Cardiac fibroblast (primary cell): ENCODE data around the gene DGKZ.
"Not testable (repeated sequence)": the region's sequence is repeated elsewhere in the genome, so short reads cannot be mapped to it uniquely, and the experiment has no call there.

ENCODE experiments used
- DNase-seq, 2 donors: peaks; one replicate each; pipeline versions ENCODE4 v3.0.0 to v3.0.0-alpha.2; 2010; ENCODE audit warnings: low read depth in 2 of 2
- H3K4me3 ChIP-seq, 2 donors: replicated peaks in 1 of 2; 1 replicate in 1 of 2; 2 replicates in 1 of 2; pipeline ENCODE4 v1.5.1; 2011; ENCODE audit warnings: low read depth in 2 of 2, low read length in 2 of 2, mild to moderate bottlenecking in 2 of 2, moderate library complexity in 1 of 2
- TF ChIP-seq, protein P1 (sequence below): IDR thresholded peaks from one replicate; pipeline ENCODE4 v1.5.1; 2011; ENCODE audit warnings: low read depth, mild to moderate bottlenecking, low read length, inconsistent platforms

Gene DGKZ

DNA sequence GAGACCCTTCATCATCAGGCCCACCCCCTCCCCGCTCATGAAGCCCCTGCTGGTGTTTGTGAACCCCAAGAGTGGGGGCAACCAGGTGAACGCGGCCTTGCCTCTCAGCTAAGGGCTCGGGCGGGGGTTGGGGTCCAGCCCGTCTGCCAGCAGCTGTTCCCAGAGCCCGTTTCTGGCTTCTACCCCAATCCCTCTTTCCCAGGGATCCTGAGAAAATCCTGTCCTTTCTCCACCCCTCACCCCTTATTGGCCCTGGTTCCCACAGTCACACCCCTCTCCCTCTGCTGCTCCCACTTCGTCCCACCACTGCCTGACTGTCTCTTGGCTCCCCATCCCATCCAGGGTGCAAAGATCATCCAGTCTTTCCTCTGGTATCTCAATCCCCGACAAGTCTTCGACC, 24.8 kb downstream of the DGKZ start:
- TF ChIP-seq, protein P1, sequence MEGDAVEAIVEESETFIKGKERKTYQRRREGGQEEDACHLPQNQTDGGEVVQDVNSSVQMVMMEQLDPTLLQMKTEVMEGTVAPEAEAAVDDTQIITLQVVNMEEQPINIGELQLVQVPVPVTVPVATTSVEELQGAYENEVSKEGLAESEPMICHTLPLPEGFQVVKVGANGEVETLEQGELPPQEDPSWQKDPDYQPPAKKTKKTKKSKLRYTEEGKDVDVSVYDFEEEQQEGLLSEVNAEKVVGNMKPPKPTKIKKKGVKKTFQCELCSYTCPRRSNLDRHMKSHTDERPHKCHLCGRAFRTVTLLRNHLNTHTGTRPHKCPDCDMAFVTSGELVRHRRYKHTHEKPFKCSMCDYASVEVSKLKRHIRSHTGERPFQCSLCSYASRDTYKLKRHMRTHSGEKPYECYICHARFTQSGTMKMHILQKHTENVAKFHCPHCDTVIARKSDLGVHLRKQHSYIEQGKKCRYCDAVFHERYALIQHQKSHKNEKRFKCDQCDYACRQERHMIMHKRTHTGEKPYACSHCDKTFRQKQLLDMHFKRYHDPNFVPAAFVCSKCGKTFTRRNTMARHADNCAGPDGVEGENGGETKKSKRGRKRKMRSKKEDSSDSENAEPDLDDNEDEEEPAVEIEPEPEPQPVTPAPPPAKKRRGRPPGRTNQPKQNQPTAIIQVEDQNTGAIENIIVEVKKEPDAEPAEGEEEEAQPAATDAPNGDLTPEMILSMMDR = no peak
- no peak overlapping the region for H3K4me3 ChIP-seq
- no peak for DNase-seq

DNA sequence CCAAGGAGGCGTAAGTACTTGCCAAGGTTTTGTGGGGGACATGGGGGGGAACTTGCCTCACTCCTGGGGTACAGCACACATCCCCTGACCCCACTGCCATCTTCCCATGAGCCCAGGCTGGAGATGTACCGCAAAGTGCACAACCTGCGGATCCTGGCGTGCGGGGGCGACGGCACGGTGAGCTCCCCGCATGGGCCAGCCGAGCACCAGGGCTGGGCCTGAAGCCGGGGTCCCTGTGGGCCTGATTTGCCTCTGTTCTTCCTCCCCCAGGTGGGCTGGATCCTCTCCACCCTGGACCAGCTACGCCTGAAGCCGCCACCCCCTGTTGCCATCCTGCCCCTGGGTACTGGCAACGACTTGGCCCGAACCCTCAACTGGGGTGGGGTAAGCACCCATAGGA, 25.2 kb downstream of the DGKZ start:
- not testable (repeated sequence) for H3K4me3 ChIP-seq, DNase-seq

DNA sequence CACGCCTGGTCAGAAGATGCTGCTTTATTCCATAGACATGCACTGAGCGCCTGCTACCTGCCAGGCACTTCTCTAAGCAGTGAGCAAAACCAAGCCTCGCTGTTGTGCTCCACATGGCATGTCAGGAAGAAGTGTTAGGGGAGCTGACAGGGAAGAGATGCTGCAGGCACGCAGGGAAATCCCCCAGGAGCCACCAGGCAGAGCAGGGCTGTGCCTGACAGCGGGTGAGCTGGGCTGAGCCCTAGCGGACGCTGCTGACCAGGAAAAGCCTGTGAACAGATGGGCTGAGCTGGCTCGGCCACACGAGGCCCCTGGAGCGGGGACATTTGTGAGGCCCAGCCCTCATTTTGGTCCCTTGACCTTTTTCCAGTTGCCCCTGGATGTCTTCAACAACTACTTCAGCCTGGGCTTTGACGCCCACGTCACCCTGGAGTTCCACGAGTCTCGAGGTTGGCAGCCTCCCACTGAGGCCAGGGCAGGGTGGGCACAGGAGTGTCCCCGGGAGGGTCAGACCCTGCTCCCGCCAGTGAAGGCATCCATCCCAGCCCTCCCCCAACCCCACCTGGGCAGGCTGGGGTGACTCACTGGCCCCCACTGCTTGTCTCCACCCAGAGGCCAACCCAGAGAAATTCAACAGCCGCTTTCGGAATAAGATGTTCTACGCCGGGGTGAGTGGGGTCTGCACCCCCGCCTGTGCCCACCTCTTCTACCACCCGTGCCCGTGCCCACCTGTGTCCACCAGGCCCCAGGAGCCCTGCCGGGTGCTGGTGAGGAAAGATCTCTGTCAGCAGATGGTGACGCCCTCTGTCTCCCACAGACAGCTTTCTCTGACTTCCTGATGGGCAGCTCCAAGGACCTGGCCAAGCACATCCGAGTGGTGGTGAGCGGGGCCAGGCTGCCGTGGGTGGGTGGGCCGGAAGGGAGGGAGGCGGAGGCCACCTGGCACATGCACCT, 26.8 kb downstream of the DGKZ start:
- H3K4me3 ChIP-seq = no peak overlapping the region
- no peak for DNase-seq
- TF ChIP-seq, protein P1 = no peak

DNA sequence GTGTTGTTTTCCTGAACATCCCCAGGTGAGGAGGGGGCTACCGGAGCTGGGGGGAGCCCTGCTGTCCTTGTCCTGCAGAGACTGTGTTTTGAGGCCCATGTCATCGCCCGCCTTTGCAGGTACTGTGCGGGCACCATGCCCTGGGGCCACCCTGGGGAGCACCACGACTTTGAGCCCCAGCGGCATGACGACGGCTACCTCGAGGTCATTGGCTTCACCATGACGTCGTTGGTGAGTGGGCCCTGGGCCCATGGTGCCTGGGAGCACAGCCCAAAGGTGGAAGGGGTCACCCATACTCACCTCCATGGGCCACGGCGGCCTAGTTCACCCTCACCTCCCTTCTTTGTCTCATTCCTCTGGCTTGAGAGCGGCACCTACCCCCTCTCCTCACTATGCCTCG, 27.6 kb downstream of the DGKZ start:
- no peak overlapping the region for H3K4me3 ChIP-seq
- TF ChIP-seq, protein P1 = no peak
- no peak for DNase-seq

DNA sequence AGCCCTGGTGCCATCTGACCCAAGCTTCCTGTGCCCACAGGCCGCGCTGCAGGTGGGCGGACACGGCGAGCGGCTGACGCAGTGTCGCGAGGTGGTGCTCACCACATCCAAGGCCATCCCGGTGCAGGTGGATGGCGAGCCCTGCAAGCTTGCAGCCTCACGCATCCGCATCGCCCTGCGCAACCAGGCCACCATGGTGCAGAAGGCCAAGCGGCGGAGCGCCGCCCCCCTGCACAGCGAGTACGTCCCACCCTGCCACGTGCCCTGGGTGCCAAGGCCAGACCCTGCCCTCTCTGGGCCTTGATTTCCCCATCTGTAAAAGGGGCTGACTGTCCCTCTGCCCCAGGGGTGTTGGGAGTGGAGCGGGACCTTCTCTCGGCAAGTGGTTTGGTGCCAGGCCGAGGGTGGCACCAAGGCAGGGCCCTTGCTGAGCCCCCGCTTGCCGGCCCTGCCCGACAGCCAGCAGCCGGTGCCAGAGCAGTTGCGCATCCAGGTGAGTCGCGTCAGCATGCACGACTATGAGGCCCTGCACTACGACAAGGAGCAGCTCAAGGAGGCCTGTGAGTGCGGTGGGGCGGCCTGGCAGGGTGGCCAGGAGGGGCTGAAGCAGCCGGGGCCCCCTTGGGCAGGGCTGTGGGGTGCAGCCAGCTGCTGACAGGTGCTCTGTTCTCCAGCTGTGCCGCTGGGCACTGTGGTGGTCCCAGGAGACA, 28.3 kb downstream of the DGKZ start:
- no peak for DNase-seq

DNA sequence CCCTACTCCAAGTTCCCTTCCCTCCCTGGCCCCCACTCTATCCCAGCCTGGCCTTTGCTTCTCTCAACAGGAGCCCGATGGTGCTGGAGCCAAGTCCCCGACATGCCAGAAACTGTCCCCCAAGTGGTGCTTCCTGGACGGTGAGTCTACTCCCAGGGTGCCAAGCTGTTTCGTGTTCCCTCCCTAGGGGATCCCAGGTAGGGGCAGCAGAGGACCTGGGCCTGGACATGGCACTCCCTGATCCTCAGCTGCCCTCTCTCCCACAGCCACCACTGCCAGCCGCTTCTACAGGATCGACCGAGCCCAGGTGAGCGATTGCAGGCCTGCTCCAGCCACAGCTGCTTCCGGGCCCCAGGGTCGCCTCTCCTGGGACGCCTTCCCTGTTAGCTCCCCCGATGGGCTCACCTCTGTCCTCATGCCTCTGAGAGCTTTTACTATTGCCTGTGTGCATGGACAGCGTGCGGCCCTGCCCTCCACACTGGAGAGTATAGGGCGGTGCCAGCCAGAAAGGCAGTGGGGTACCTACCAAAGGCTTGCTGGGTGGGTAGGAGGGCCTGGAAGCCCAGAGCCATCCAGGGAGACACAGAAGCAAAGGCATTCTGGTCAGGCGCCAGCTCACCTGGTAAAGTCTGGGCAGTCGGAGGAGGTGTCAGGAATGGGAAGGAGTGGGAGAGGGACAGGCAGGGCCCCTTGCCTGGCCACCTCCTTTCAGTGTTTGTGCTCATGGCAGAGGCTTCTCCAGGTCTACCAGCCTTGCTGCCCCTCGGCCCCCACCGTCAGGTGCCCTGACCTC, 29.2 kb downstream of the DGKZ start:
- no peak for DNase-seq
- no peak overlapping the region for H3K4me3 ChIP-seq
- TF ChIP-seq, protein P1 = no peak

More for the DNA sequence above, 28.3 kb downstream of the DGKZ start:
- TF ChIP-seq, protein P1 = no peak
- no peak overlapping the region for H3K4me3 ChIP-seq
